ENCODE data around the gene MCTP1.
A peak's percentile ranks its signal among the peaks of the same experiment; 100 is the strongest.

MCTP1 gene

DNA sequence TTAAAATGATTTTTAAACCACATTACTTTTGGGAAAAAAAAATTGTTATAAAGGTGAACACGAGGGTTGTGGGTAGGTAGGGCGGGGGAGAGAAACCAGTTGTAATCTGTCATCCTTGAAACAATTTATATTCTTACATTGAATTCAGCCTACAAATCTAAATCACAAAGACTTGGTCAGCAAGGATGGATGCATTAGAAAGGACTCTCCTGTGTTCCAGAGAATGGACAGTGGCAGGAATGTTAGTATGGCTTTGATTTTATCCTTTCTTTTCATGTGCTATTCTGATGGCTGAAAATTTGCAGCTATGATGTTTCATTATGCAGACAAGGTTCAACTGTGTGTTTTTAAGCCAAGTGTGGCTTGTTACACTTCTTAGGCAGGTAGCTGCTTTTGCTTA, 431.8 kb downstream of the MCTP1 start:
- no peak for DNase-seq
- Histone ChIP-seq H3K4me3 (ENCODE audit: low read depth, low read length) (no peak overlapping the region), H3K36me3 (replicated peaks) (no peaks in the 10 kb centered on the region), H3K27me3 (replicated peaks) (no peaks in the 10 kb centered on the region), H3K27ac (no peak overlapping the region)
- in situ Hi-C loops (cut with HindIII; ENCODE audit: low pct_ligation_motif_present, low sequenced_read_pairs): no loop called here
- no peak for TF ChIP-seq CTCF (IDR thresholded peaks at IDR 0.05; ENCODE audit: low read depth, low read length, missing control alignments)

DNA sequence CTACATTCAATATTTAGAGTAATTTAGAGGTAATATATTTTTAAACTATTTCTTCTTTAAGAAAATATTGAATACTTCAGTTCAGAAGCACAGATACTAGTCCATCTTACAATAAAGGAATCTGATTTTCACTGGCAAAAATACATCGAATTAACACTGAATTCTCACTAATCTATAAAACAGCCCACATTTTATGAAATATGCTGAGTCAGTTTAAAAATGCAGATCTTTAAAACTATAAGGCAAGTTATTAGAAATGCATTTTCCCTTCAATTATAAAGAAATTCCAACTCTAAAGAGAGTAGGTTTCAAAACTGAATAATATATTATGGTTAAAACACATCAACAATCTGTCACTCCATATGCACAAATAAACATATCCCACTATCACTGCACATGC, 433.9 kb downstream of the MCTP1 start:
- no peak for DNase-seq
- Histone ChIP-seq H3K4me3 (ENCODE audit: low read depth, low read length) (no peak overlapping the region), H3K27ac (no peak overlapping the region), H3K27me3 (replicated peaks) (no peaks in the 10 kb centered on the region), H3K36me3 (replicated peaks) (no peaks in the 10 kb centered on the region)
- in situ Hi-C loops (cut with HindIII; ENCODE audit: low pct_ligation_motif_present, low sequenced_read_pairs): no loop called here
- TF ChIP-seq CTCF (IDR thresholded peaks at IDR 0.05; ENCODE audit: low read depth, low read length, missing control alignments): no peak

GRCh38 chr5:94849821-94850736, 434.8 kb downstream of the MCTP1 start:
- DNase-seq: peak; percentile 45
- Histone ChIP-seq H3K4me3 (ENCODE audit: low read depth, low read length) (no peak overlapping the region), H3K36me3 (replicated peaks) (no peaks in the 10 kb centered on the region), H3K27me3 (replicated peaks) (no peaks in the 10 kb centered on the region), H3K27ac (no peak overlapping the region)
- in situ Hi-C loops (cut with HindIII; ENCODE audit: low pct_ligation_motif_present, low sequenced_read_pairs): no loop called here
- TF ChIP-seq CTCF (IDR thresholded peaks at IDR 0.05; ENCODE audit: low read depth, low read length, missing control alignments): peak; percentile 72

GRCh38 chr5:94849324-94849723, 435.6 kb downstream of the MCTP1 start:
- no peak overlapping the region for H3K27ac ChIP-seq
- no peak for TF ChIP-seq CTCF (IDR thresholded peaks at IDR 0.05; ENCODE audit: low read depth, low read length, missing control alignments)
- DNase-seq: no peak
- H3K27me3 ChIP-seq (replicated peaks): no peaks in the 10 kb centered on the region
- no peak overlapping the region for H3K4me3 ChIP-seq (ENCODE audit: low read depth, low read length)
- in situ Hi-C loops (cut with HindIII; ENCODE audit: low pct_ligation_motif_present, low sequenced_read_pairs): no loop called here
- no peaks in the 10 kb centered on the region for H3K36me3 ChIP-seq (replicated peaks)

GRCh38 chr5:94847726-94848125, 437.2 kb downstream of the MCTP1 start:
- no peaks in the 10 kb centered on the region for H3K36me3 ChIP-seq (replicated peaks)
- TF ChIP-seq CTCF (IDR thresholded peaks at IDR 0.05; ENCODE audit: low read depth, low read length, missing control alignments): no peak
- no peaks in the 10 kb centered on the region for H3K27me3 ChIP-seq (replicated peaks)
- no peak overlapping the region for H3K4me3 ChIP-seq (ENCODE audit: low read depth, low read length)
- DNase-seq: no peak
- H3K27ac ChIP-seq: no peak overlapping the region
- in situ Hi-C loops (cut with HindIII; ENCODE audit: low pct_ligation_motif_present, low sequenced_read_pairs): no loop called here

Measured in brain microvascular endothelial cell (primary cell).